GM23248 (cell line): Measurements from ENCODE around the gene MAGED4B.
"Not testable (repeated sequence)": the region's sequence is repeated elsewhere in the genome, so short reads cannot be mapped to it uniquely, and the experiment has no call there.

Experiments used
- EZH2 ChIP-seq: fragments of 200-600 bp; sonication (generic); IDR thresholded peaks from 2 replicates; pipeline ENCODE4 v1.6.1; 2018; ENCODE audit warnings: antibody characterized with exemption, mild to moderate bottlenecking; ENCODE audit not compliant: insufficient read depth, poor library complexity, severe bottlenecking
- EZH2phosphoT487 ChIP-seq: fragments of 200-600 bp; sonication (generic); IDR thresholded peaks from 2 replicates; pipeline ENCODE4 v1.6.1; 2018; ENCODE audit warnings: antibody characterized with exemption, moderate library complexity, mild to moderate bottlenecking, low read depth; ENCODE audit not compliant: insufficient read depth

- TF ChIP-seq EZH2, EZH2phosphoT487: not testable (repeated sequence)
Observed at GRCh38 chrX:52042288-52042687, 26.7 kb downstream of the MAGED4B start.
